NCI-H2029 (cell line): ENCODE data around the gene SLC12A7.

Source experiments
- DNase-seq: peaks from one replicate; lab custom pipeline; 2025; lab: John Stamatoyannopoulos, UW

Gene SLC12A7

DNA sequence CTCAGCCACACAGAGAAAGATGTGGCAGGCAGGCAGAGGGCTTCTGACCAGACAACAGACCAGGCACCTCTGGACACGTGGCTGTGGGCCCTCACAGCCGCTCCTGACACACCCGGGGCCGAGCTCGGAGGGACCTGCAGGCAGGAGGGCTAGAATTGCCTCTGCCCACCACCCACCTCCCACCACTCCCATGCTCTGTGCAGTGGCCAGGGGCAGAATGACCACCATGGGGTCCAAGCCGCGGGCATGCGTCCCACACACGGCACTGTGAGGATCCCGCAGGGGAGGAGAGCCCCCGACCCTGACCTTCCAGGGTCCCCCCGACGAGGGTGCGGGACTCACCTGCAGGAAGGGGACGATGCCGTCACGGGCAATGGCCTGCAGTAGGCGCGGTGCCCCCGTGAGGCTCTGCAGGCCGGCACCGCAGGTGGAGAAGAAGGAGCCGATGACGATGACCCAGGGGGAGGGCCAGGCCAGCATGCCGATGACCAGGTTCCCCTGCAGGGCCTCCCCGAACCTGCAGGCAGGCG, 34.3 kb downstream of the SLC12A7 start:
- DNase-seq = no peak

DNA sequence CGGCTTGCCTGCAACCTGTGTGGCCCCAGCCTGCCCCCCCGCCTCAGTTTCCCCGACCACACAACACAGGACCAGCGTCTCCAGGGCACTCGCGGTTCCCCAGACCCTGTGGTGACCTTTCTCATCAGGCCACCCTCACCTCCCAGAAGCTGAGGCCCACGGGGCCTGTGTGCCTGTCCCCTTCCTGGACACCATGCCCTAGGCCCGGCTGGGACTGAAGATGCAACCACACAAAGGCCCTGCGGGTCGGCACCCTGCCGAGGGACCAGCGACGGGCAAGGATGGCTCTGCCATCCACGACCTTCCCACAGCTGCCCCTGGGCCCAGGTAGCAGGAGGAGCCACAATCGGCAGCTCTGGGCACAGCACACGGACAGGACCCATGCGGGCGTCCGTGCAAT, 34.8 kb downstream of the SLC12A7 start:
- no peak for DNase-seq

DNA sequence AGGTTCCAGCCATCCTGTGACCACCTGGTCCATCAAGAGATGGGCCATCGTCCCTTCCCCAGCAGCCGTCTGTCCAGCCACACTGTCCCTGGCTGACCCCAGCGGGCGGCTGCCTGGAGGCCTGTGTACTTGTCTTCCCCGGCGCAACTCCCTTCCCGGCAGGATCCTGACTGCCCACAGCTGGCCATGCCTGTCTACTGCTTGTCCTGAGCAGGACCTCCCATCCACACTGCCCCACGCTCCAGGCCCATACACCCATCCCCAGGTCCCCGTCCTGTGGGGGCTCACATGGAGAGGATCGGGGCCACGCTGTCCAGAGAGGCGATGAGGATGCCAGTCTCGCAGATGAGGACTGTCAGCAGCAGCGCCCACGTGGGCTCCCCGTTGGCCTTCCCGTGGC, 35.5 kb downstream of the SLC12A7 start:
- DNase-seq = no peak

DNA sequence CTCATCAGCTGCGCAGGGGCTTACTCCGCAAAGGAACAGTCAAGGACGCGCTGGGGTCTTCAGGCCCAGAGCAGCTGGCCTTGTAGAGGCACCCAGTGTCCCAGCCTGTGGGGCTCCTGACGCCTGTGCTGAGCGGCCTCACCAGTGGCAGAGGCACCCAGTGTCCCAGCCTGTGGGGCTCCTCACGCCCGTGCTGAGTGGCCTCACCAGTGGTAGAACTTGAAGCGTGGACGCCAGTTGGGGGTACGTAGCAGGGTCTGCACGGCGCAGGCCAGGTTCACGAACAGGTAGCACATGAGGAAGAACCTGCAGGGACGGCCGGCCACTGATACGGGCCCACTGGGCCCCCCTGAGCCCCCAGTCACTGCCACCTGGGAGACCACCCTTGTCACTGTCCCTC, 35.9 kb downstream of the SLC12A7 start:
- DNase-seq = no peak

DNA sequence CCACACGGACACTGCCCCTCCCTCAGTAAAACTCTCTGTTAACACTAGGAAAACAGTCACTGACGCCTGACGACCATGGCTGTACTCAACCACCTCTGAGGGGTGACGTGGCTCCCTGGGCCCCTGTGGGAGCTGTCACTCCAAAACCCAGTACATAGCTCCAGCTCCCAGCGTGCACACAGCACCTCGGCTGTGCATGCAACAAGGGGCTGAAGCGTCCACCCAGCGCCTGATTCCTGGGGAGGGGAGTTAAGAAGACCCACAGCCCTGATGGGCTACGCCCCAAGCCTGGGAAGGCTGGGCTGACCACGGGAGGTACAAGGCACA, 36.3 kb downstream of the SLC12A7 start:
- no peak for DNase-seq

DNA sequence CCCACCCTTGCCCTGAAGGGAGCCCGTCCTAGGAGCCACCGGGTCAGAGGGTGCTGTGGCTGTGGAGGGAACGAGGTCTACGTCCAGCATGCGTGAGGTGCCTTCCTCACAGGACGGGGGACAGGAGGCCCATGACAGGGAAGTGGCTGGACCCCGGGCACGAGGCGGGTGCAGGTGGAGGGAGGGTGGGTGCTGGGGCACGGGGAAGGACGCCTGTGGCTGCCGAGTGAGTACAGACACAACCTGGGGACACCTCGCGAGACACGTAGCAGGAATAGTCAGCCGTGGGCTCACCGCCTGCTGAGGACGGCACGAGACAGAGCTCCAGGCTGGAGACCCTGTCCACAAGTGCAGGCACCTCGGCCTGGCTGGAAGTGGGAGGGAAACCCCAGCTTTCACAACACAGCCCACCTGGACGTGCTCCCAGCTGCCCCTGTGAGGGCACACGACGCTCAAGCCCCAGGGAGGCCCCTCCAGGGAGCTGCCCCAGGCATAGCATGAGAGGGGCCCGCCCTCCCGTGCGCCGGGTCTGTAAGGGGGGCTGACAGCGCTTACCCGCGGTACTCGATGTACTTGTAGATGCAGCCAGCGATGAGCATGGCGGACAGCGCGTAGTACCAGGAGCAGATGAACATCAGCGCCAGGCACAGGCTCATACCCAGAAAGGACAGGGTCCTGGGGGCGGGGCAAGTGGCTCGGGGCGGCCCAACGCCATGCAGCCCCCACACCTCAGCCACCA, 36.9 kb downstream of the SLC12A7 start:
- no peak for DNase-seq

DNA sequence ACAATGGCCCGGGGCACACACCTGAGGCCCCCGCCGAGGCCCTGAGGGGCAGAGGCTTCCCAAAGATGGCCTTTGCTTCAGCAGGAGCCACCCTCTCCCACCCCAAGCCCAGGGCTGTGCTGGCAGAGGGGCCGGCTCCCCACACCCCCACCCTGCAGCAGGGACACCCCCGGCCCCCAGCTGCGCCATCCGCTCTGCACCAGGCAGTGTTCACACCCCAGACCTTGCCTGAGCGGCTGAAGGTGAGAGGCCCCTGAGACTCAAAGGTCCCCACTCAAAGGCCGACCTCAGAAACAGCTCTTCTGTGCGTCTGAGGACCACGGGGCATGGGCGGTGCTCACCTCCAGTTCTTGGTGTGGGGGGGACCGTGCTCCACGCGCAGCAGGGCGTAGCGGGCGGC, 37.6 kb downstream of the SLC12A7 start:
- DNase-seq = no peak

DNA sequence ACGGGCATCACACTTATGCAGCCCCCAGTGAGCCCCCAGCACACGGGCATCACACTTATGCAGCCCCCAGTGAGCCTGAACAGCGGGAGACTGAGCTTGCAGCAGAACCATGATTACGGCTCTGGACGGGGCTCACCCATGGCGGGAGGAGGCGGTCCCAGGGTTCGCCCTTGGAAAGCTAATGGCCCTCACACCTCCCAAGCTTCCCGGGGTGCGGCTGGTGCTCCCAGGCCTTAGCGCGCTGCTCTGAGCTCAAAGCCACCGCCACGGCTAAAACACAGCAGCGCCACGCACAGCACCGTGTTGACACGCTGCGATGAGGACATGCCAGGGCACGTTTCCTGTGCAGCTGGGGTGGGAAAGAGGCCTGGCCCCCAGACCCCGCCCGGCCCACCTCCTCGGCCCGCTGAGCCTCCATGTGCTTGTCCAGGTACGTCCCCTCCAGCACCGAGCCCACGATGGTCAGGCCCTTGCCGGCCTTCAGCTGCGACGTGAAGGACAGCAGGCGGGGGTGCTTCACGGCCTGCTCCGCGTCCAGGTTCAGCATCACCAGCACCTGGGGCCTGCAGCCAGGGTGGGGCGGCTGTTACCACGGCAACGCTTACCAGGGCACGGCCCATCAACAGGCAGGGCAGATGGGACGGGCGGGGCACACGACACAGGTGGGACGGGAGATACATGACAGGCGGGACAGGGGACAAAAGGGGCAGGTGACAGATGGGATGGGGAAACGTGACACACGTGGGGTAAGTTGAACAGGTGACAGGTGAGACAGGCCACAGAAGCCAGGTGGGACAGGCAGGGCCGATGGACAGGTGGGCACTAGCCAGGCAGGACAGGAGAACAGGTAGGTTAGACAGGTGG, 38.4 kb downstream of the SLC12A7 start:
- no peak for DNase-seq

DNA sequence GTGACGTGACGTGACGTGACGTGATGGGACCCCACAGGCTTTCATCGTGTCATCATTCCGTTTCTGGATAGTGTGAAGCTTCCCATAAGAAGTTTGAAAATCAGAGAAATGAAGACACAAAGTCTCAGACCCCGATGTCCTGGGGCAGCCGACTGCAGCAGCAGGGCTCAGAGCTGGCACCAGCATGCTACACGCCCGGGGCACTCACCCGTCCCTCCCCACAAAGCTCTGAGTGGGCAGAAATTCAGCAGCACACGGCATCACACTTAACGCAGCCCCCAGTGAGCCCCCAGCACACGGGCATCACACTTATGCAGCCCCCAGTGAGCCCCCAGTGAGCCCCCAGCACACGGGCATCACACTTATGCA, 42.2 kb downstream of the SLC12A7 start:
- DNase-seq = no peak

DNA sequence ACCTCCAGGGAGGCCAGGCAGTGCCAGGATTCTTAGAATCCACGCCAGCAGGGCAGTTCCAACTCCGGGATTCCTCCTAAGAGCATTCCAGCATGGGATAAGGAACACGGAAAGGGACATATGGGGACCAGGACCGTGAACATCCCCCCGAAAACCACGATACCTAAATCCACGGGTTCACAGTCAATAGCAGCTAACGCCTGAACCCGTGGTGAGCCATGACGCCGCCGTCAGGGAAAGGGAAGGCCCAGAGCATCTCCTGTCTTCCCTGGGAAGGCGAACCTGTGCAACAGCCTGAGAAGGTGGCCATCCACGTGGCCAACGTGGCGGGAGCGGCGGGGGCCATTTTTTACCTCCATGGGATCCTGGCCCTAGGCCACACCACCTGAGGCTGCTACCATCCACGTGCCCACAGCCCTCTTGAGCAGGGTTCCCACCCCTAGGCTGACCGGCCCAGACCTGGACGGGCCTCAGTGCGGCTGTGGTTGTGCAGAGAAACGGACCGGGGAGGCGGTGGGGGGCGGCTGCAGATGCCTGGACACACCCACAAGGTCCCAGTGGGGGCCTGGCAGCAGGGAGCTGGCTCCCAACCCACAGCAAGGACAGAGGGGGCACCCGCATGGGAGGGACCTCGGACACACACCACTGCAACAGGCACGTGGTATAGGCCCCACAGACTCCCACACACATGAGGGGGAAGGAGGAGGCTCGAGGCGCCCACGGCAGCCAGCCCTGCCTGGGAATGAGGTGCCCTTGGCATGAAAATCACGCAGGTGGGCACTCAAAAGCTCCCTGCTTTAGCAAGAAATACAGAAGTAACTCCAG, 42.8 kb downstream of the SLC12A7 start:
- no peak for DNase-seq

DNA sequence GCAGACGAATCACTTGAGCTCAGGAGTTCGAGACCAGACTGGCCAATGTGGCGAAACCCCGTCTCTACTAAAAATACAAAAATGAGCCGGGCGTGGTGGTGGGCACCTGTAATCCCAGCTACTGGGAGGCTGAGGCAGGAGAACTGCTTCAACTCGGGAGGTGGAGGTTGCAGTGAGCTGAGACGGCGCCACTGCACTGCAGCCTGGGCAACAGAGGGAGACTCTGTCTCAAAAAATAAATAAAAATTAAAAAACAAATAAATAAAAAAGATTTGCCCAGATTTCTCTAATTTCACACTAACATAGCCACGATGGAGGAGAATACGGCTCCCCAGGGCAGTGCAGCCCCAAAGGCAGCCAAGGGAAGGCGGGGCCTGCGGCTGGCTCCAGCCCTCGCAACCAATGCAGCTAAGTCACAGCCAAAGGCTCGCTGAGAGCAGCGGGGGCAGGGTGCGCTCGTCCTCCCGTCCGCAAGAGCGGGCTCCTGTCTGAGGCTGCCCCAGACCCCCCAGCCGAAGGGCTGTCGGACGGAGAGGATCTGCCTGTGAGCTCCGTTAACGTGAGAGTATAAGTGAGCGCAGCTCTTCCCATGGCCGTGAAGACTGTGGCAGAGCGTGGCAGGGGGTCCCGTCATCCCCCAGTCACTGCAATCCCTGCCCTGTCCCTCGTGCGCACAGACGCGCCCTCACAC, 43.5 kb downstream of the SLC12A7 start:
- DNase-seq = no peak

DNA sequence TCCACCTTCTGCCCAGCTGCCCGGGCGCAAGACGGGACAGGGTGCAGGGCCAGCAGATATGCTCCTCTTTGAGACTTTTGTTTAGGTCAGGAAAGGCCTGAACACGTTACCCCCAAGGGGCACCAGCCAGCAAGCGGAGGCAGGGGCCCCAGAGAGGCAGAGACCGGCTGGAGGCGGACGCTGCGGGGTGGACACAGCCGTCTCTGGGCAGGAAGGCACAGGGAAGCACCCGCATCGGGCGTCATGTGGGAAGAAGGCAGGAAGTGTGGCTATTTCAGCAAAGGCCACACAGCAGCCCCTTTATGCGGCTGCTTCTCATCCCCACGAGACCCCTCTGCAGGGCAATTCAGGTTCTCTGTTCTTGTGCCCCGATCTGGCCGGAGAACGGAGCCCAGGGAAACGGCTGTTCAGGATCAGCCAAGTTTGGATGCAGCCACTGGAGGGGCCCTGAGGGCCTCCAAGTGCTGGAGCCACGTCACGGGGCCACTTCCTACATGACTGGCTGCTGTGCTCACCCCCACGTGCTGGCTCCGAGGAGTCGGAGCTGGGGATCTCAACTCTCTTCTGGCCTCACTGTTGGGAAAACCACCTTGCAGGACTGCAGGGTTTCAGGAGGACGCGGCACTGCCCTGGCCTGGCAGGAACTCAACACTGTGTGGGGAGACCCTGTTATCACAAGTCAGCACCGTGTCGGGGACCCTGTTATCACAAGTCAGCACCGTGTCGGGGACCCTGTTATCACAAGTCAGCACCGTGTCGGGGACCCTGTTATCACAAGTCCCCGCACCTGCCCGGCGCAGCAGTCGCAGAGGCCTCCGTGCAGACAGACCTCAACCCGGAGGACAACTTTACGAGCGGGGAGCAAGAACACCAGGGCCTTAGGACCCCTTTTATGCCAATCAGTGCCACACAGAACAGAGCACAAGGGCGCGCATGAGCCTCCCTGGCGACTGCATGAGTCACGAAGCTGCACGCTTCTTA, 44.4 kb downstream of the SLC12A7 start:
- DNase-seq = no peak

DNA sequence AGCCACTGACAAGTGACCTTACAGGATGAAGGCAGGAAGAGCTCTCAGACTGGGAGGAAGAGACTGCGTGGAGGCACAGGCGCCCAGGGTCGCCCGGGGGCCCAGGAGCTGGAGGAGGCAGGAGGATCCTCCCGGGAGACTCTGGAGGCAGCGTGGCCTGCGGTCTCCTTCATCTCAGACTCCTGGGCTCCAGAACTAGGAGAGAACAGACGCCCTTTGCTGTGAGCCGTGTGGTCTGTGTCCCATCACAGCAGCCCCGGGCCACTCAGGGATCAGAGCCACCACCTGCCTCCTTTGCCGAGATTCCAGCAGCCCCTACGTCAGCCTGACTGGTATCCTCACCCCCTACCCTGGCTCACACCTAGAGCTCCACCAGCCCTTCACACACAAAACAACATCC, 45.2 kb downstream of the SLC12A7 start:
- no peak for DNase-seq

DNA sequence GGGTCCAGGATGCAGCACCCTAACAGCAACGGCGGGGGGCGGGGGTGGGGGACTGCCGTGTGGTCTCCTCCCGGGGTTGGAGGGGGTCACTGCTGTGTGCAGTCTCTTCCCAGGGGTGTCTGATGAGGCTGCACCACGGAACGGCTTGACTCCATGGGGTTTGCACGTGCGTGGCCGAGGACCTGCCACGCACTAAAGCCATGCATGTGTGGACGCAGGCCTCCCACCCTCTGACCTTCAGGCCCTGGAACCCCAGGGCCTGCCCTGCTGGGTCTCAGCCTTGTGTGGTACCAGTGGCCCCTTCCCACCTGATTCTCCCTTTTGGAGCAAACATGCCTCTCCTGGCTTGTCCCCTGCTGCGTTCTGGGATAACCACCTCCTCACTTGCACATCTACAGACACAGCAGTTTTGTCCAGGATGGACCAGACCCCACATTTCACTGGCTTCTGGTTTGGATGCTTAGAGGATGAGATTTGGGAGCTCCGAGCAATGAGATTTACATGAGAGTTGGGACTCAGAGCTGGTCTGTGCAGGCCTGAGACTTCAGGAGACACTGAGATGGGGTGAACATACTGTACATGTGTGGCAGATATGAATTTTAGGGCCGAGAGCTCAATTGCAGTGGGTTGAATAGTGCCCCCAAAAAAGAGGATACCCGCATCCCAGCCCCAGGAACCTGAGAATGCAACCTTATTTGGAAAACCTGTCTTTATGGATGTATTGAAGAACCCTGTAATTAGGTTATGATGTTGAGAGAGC, 45.8 kb downstream of the SLC12A7 start:
- no peak for DNase-seq

DNA sequence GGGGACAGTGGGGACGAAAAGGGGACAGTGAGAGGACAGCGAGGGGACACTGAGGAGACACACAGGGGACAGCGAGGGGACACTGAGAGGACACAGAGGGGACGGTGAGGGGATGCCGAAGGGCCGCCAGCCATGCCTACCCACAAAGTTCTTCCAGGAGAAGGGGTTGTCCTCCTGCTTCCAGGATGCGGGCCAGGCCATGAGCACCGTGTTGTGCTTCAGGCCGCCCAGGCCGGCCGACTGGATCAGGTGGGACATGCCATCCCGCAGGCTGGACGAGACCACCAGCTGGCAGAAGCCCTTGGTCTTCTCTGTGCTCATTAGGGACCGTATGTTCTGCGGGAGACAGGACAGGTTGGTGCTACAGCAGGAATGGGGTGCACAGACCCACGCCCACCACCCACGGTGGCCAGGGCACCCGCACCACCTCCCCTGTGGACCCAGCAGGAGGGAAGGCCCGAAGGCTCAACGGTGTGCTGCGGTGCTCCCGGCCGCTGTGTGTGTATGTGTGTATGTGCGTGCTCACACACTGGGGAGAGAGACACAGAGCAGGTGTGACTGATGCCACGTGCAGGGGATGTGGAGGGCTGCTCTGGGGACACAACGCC, 46.6 kb downstream of the SLC12A7 start:
- DNase-seq = no peak

DNA sequence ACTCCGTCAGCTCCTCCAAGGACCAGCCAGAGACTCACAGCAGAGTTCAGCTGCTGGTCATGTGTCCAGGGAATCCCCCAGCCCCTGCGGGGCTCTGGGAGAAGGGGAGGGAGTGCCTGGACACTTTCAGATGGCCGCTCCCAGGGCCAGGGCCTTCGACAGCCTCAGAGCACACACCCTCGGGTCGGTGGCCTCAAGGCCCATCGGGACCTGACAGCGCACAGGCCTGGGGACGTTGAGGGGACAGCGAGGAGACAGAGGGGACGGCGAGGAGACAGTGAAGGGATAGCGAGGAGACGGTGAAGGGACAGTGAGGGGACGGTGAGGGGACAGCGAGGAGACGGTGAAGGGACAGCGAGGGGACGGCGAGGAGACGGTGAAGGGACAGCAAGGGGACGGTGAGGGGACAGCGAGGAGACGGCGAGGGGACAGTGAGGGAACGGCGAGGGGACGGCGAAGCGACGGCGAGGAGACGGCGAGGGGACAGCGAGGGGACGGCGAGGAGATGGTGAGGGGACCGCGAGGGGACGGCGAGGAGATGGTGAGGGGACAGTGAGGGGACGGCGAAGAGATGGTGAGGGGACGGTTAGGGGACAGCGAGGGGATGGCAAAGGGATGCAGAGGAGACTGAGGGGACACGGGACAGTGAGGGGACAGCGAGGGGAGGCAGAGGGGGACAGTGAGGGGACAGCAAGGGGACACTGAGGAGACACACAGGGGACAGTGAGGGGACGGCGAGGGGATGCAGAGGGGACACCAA, 47.3 kb downstream of the SLC12A7 start:
- no peak for DNase-seq

DNA sequence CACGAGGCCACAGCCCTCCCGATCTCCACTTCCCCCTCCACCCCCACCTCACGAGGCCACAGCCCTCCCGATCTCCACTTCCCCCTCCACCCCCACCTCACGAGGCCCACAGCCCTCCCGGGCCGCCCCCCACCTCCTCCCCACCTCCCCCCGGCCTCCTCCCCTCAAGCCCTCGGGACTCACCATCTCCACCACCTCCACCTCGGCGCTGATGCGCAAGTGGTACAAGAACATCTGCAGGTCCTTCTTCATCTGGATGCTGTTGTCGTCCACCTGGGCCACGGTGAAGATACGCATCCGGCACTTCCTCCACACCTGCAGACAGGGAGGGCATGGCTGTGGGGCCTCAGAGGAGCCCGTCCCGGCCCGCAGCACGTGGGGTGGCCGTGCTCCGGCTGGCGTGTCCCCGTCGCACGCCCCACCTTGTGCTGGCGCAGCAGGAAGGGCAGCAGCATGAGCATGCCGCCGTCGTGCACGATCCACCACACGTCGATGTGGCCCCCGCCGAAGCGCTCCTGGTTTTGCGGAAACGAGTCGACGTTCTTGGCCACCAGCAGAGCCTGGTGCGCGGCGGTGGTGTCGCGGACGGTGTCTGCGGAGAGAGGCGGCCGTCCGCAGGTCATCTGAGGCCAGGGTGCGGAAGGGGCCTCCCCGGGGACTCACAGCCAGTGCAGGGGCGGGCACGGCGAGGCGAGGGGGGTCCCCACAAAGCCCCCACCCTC, 48.0 kb downstream of the SLC12A7 start:
- DNase-seq = no peak
